ENCODE measurements around the gene TRPV2.
"Not testable (repeated sequence)": the region's sequence is repeated elsewhere in the genome, so short reads cannot be mapped to it uniquely, and the experiment has no call there.

TRPV2 gene

DNA sequence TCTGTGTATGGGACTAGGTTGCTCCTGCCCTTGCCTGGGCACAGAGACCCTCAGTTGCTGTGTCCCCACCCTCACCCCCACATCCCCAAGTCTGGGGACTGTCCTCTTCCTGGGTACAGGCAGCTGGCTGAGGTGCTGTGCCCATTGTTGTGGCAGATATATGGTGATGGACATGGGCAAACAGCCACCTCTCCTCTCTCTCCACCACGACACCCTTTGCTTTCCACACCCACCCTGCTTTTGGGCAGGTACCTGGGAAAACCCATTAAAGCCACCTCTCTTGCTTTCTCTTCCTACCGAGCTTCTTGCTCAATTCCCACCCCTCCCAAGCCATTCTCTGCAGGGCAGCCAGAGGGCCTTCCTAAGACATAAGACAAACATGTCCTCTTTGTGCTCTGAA, 21.7 kb downstream of the TRPV2 start:
- no peak for DNase-seq

DNA sequence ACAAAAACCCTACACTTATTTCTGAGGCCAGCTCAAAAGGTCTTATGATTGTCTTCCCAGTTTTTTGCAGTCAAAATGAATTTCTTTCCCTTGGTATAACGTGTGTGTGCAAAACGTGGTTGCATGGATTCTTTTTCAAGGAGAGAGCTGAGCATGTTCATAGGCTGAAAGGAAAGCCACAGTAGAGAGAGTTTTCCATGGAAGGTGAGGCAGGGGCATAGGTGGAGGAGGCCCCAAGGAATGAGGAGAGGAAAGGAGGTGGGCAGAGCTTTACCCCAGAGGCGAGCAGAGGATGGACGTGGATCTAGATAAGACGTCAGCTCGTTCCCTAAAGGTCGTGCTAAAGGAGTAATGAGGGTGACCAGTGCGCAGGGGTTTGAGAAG, 22.8 kb downstream of the TRPV2 start:
- no peak for DNase-seq

DNA sequence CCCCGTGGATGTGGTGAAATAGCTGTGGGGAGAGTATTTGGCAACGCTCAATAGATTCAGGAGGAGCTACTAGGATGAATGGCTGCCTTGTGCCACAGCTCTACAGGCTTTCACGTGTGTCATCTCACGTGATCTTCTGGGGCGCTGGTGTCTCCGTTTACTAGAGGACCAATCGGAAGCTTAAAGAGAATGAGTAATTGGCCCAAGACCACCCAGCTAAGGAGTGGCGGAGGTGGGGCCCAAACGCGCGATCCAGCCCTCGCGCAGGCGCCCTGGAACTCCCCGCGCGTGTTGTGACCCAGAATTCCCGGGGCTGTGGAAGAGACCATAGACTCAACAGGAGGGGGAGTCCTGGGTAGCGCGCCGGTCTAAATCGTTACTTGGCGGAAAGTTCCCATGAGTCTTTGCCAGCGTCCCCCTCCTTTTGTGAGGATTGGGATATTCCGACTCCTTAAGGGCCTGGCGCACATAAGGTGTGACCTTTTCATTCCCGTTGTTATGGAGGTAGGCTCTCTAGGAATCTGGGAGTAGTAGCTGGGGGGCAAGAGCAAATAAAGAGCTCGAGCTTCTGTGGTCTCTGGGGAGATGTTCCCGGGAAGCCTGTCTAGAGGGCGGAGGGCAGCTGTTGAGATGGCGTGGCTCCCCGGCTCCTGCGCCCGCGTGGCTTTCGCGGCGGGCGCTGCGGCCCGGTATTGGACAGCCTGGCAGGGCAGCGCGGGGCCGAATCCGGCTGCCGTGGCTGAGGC, 23.4 kb downstream of the TRPV2 start:
- DNase-seq: peak; percentile 99

DNA sequence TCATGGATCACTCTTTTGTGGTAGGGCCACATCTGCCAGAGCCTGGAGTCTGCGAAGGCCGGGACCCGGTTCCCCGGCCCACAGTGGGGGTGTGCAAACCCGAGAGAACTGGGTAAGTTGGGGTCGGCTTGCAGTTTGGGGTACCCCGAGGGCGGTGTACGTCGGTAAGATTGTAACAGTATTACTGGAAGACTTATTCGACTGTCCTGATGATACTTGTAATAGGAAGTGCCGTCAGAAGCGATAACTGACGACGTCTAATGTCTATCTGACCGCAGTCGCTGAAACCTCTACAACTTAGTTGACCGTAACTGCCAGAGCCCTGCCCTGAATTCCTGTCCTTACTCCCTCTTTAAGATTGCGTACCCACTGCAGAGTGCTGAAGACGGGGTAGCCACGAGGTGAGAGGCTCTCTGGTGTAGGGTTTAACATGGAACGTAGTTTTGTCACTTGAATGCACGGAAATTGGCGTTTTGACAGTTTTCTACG, 24.0 kb downstream of the TRPV2 start:
- no peak for DNase-seq

DNA sequence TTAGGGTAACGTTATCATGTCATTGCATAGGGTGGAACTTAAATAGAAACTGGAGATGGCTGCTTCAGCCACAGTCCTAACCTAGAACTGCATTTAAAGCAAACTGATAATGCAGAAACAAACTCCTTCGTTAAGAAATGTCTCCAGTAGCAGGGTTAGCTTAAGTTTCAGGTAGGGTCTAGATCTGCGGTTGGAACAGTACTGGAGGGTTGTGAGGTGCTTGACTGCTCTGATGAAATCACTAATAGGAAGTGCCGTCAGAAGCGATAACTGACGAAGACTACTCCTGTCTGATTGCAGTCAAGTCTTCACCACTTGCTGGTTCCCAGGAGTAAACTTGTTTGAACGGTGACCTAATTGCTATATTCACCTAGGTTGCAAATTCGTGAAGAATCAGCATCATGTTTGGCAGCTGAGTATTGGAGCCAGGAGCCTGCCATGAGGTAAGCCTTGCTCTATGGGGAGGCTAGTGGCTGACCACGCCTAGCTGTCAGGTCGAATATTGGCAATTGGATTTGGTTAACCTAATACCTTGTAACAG, 24.5 kb downstream of the TRPV2 start:
- DNase-seq: no peak

DNA sequence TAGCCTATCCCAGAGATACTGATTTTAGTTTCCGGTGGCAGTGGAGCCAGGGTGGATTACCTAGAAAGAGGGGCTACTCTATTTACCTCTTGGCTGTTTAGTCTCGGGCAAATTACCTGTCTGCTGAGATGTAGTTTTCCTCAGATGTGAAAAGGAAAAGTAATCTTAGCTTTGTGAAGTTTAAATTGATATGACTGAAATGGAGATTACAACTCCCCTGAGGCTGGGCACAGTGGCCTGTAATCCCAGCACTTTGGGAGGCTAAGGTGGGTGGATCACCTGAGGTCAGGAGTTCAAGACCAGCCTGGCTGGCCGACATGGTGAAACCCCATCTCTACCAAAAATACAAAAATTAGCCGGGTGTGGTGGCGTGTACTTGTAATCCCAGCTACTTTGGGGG, 25.0 kb downstream of the TRPV2 start:
- not testable (repeated sequence) for DNase-seq

DNA sequence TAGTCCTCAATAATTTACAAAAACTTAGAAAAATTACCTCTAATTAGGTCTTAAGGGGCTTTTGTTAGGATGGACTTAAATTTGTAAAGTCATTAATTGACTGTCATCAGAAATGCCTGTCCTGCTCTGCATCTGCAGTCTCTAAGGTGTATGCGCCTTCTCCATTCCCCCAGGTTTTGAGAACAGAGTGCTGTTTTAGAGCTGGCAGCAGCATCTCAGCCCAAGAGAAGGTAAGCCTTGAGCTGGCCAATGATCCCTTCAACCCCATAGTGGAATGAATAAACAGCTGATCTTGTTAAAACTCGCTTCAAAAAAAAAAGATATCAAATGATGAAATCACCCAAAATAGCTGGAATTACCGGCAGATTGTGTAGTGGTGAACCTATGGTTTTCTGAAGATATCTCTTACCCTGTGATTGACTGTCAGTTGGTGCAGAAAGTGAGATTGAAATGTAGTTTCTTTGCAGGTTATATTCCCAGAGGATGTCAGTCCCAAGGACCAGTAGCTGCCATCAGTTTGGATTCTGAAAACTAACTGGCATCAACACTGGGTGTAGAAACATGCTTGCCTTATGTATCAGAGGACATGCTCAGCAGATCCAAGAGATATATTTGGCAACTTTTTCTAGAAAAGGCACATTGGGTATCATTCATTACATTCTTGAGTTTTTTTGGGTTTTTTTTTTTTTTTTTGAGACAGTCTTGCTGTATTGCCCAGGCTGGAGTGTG, 25.7 kb downstream of the TRPV2 start:
- no peak for DNase-seq

DNA sequence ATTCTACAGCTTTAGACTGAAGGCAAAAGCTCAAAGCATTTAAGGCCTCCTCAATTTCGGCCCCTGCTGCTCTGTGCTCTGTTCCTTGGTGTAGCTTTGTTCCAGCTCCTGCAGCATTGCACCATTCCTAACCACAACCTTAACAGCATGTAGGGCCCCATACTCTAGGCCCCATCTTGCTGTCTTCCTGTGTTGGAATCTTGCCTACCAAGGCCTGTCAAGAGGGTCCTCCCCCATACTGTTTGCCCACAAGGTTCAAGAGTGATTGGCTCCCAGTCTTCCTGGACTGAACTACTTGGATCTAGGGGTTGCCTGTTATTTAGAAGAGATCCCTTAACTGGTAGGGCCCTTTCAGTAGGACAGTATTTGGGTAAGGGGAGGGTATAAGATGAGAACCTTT, 26.8 kb downstream of the TRPV2 start:
- no peak for DNase-seq

DNA sequence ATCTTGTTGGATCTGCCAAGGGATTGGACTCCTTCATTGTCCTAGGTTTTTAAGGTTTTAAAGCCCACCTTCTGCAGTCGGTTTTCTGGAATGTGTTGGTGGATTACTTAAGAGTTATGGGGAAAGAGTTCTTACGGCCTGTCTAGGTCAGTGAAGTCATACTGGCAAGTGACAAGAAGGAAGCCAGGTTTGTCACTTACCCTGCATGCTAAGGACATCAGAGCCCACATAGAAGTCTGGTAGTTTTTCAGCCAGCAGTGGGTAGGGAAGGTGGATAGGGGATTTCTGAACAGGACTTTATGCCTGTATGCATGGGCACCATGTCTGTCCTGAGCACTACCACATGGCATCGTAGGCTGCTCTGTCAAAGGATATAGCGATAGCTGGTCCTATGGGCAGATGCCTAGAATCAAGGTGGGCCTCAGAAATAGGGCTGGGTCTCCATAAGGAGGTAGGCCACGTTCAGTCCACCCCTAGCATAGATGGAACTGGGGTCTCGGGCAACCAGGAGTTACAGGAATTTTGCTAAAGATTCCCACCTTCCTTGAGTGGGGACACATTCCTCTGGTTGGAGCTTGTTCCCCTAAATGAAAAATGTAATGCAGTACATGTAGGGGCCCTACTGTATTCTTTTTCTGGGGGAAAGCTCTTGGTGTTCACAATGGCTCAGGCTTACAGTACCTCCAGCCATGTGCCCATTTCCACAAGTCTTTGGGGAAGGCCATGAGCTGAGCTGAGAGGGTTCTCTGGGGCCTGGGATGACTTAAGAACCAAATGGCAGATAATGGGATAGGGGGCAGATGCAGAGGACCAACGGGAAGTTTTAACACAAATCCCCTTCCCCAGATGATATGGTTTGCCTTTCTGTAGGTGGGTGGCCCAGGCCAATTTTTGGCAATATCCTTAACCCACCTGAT, 27.5 kb downstream of the TRPV2 start:
- no peak for DNase-seq

DNA sequence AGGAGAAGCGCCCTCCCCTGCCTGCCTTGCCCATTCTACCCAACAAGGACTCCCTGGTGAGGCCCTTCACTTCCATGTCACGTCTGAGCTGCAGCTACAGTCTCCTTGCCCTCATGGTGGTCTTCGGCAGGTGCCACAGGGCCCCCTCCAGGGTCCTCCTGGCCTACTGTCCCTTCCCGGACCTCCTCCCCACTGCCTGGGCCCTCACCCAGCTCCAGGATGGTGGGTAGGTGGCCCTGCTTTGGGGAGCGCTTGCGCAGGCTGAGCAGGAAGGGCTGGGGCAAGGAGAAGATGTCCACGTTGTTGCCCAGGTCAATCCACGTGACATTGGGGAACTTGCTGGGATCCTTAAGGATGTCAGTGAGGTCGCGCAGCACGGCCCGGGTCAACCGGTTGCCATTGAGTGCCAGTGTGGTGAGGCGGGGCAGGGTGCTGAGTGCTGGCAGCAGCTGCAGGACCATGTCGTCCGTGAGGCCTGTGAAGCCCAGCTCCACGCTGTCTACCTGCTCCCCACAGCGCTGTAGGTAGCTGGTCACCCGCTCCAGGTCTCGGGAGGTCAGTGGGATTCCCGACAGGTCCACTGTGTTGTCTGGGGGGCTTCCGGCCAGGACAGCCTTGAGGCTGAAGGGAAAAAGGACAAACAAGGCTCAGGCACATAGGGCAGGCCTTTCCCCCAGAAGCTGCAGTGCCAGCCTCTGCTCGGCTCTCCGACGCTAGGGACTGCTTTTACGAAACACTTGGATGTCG, 28.3 kb downstream of the TRPV2 start:
- DNase-seq: no peak

DNA sequence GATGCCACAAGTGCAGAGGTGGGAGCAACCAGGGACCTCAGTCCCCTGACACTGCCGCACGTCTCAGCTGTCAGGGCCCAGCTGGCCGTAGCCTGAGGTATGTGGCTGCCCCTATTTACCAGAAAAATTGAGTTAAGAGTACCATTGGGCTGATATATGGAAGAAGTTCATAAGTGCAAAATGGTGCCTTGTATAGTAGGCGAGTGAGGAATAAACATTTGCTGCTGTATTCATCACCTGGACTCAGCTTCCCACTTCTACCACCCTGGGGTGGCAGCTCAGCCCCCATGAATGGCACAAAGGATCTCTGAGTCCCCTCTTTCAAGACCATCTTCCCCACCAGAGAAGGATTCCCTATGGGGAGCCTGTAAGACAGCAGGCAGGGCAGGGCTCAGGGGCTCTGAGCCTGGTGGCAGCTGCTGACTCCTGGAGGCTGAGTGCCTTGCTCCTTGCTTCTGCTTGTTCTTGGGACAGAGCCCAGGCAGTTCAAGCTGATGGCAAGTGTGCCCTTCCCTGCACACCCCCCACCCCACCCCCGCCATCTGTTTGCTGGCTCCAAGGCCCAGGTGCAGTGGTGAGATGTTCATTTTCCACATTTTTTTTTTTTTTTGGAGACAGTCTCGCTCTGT, 29.0 kb downstream of the TRPV2 start:
- peak; percentile 85 for DNase-seq

DNA sequence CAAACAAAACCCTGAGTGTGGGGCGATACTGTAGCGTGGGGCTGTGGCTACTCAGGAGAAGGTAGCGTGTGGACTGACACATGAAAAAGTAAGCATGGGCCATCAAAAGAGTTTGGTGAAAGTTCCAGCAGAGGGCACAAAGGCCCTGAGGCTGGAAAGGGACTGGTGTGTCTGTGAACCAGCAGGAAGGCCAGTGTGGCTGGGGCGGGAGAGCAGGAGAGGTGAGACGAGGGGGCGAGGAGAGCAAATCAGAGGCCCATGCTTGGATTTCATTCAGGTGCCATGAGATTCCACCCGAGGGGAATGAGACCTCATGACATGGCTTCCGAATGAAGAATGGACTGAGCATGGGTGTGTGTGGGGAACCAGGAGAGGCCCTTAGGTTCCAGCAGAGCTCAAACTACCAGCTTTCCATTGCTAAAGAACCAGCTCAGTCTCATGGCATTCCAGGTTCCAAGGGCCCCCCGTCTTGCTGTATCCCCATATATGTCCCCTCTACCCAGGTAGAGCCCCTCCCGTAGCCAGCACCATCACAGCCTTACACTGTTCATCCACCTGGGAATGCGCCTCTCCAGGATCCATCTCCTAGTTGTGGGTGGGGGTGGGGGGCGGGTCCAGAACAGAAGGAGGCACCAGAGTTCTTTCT, 31.1 kb downstream of the TRPV2 start:
- DNase-seq: no peak

DNA sequence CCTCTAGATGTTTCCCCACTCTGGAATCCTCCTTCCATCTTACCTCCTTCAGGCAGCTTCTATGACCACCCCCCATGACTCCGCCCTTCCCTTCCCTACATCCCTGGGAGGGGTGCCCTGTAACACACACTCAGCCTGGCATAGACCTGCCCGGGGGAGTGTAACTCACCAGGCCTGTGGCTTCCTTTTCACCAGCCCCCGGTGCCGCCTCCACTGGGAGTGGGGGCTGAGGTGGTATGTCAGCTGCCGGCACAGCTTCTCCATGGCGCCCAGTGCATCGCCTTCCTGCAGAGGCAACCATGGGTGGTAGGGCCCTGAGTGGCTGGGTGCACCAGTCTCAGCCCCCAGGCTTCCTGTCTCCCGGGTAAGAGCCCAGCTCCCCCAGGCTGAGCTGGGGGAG, 32.3 kb downstream of the TRPV2 start:
- no peak for DNase-seq

DNA sequence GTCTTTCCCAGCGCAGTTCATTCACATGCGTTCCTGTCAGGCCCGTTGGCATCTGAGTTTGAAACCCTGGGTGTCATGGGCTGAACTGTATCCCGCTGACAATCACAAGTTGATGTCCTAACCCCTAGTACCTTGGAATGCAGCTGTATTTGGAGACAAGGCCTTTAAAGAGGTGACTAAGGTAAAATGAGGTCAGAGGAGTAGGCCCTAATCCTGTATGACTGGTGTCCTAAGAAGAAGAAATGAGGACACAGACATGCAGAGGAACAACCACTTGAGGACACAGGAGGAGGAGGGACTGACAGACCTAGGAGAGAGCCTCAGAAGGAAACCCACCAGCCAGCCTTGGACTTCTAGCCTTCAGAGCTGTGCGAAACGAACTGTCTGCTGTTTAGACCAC, 33.1 kb downstream of the TRPV2 start:
- no peak for DNase-seq

DNA sequence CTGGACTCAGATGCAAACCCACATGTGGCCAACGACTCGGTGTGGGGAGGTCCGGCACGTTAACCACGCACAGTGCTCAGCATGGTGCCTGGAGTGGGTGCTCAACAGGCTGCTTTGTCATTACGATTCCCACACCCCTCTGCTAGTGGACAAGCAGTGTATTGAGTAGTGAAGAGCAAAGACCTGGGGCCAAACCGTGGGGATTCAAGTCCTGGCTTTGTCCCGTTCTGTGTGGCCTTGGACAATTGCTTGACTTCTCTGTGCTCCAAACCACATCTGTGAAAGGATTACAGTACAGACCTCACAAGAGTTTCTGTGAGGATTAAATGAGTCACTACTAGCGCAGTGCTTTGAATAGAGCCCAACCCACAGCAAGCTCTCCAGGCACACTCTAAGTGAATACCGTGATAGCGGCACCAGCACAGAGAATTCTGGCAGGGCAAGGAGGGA, 33.8 kb downstream of the TRPV2 start:
- DNase-seq: no peak

DNA sequence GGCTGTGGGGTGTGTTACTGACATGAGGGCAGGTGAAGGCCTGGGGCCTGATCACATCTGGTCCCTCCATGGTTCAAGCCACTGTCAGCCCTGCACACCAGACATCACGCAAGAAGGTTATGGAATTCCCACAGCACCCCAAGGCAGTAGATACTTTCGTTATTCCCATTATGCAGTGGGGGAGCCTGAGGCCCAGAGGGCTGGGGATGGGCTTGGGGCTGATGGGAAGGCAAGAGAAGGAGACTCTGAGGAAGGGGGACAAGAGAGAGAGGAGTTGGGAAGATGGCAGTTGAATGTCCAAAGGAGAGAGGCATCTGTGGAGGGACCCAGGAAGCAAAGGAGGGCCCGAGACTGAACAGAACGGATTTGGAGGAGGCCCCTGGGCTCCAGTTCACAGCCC, 34.7 kb downstream of the TRPV2 start:
- DNase-seq: no peak

DNA sequence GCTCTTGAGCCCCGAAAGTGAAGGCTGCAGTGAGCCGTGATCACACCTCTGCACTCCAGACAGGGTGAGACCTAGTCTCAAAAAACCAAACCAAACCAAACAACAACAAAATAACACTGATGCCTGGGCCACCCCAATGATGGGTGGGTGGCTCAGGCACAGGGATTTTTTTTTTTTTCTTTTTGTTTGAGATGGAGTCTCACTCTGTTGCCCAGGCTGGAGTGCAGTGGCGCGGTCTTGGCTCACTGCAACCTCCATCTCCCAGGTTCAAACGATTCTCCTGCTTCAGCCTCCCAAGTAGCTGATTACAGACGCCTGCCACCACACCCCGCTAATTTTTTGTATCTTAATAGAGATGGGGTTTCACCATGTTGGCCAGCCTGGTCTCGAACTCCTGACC, 36.9 kb downstream of the TRPV2 start:
- not testable (repeated sequence) for DNase-seq

DNA sequence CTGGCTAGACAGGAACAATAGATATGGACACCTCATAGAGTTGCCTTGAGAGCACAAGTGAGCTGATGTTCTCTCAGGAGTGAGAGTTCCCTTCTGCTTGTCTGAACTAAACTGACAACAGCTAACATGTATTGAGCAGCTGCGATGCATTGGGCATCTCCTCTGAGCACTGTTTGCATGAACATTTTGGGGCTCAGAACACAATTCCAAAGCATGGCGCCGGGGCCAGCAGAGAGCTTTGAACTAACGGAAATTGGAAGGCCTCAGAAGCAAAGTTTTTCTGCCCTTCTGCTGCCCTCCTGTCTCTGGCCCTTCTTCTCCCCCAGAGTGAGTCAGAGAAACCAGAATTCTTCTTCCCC, 38.1 kb downstream of the TRPV2 start:
- no peak for DNase-seq

DNA sequence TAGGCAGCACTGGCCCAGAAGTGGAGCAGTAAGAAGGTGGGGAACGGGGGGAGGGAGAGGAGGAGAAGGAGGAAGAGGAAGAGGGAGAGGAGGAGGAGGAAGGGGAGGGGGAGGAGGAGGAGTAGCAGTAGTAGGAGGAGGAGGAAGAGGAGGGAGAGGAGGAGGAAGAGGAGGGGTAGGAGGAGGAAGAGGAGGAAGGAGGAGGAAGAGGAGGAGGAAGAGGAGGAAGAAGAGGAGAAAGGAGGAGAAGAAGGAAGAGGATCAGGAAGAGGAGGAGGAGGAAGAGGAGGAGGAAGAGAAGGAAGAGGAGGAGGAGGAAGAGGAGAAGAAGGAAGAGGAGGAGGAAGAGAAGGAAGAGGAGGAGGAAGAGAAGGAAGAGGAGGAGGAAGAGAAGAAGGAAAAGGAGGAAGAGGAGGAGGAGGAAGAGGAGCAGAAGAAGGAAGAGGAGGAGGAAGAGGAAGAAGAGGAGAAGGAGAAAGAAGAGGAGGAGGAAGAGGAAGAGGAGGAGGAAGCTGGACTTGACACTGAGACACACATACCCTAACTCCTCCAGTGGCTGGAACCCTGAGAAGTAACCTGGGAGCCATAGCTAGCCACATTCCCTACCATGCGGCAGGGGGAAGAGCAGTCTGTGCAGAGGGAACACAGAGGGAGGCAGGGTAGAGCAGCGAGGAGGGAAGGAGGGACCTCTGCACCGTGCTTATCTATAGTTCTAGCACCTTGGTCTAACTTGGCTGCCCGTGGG, 40.8 kb downstream of the TRPV2 start:
- DNase-seq: no peak

DNA sequence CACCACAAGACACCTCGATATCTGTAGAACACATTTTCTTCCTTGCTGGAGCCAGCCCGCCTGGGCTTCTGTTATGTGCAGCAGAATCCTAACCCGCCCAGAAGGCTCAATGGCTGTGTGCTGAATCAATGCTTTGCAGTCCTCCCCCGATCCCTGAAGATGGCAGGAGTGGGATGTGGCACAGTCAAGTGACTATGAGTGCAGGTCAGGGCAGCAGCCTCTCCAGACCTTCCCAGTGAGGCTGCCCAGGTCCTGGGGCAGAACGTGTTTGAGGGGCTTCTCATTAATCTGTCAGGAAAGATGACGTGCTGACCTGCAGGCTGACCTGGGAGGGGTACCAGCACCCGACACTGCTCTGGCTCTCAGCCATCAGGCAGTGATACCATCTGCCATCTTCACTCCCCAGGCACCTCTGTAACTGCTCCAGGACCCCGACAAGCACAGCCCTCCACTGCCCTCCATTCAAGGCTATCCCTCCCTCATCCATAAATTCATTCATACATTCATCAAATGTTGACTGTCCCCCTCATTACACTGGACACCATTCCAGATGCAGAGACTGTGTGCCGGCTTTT, 41.5 kb downstream of the TRPV2 start:
- DNase-seq: no peak
